Activated CD4-positive, CD25-positive, alpha-beta regulatory T cell (primary cell): ENCODE data around the gene AUTS2.

Experiments used
- DNase-seq, 4 experiments: peaks; one replicate each; lab custom pipeline; 2025; lab: John Stamatoyannopoulos, UW

AUTS2 gene

DNA sequence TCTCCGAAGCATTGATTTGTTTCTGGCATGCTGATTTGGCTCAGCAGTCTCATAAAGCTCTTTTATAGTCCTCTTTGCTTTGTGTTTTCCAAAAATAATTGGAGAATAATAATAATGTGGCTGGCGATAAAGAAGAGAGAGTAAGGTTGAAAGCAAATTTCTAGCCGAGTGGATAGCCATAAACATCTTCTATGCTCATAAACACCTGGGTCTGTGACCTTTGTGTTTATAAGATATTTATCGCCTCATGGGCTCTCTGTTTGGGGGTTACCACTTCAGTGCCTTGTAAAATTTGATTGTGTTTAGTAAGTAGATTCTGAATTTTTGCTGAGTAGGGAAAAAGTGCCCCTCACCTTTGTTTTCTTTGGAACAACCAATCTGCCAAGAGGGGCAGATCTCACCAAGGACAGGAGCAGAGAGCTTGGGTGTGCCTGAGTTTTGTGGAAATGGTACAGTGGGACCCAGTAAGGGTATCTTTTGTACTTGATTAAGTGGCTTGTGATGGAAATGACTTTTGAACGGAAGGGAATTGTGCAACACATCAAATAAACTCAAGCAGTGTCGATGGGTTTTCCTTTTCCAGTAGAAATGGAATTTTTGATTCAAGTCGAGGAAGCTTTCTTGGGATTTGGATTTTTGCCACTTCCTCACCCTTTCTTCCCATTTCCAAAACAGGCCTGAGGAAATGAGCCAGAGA lies 220.5 kb downstream of the AUTS2 start:
- DNase-seq, result no peak

DNA sequence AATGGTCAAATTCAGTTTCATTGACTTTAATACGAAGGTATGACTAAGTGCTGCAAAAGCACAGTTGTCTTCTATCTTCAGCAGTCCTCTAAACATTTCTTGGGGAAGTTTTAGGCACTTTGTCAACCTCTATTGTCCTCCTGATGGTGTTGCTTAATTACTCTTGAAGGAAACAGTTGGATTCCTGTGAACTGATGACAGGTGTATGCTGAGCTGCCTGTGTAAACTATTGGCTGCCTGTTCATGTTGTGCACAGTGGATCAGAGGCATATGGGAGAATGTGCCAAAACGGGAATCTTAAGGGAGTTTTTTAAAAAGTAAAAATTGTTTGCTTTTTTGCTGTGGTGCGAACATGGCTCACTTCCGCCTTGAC lies 221.0 kb downstream of the AUTS2 start:
- no peak for DNase-seq

DNA sequence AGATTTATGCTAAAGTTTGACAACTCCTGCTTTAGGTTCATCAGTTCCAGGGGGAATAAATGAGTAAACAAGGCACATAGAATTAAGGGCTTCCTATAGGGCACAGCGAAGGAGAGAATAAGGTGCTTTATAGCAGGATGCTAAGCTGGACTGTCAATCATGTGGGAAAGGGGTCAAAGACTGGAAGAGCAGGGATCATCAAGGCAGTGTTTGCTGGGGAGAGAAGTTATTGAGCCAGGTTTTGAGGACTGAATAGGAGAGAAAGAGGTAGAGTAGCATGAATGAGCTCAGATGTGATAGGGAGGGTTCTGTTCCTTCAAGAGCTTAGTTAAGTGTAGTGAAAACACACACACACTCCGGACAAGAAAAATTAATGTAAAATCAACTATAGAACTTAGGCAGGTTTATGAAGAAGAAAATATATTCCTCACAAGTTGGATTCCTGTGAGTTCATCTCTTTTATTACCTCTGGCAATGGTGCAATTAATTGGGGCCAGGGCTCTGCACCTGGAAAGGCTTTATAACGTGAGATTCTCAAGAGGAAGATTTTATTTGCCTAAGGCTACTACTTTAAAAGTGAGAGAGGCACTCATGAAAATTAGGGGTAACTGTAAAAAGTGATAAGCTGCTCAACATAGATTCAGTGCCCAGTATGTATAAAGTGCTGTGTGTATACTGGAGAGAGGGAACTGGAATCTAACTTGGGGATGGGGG lies 222.4 kb downstream of the AUTS2 start:
- DNase-seq, result no peak

DNA sequence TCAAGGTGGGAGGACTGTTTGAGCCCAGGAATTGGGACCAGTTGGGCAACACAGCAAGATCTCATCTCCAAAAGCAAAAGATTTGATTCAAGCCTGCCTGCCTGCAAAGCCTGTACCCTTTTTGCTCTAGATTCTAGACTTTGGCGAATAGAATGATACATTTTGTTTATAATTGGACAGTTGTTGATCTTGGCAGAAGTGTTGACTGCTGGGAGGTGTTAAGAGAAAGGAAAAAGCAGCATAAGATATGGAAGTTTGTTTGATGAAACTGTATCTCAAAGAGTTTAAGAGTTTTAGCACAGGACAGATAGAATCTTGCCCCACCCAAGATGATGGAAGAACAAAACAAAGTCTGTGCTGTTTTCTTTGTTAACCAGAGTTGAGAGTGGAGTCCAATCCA lies 224.1 kb downstream of the AUTS2 start:
- no peak for DNase-seq

DNA sequence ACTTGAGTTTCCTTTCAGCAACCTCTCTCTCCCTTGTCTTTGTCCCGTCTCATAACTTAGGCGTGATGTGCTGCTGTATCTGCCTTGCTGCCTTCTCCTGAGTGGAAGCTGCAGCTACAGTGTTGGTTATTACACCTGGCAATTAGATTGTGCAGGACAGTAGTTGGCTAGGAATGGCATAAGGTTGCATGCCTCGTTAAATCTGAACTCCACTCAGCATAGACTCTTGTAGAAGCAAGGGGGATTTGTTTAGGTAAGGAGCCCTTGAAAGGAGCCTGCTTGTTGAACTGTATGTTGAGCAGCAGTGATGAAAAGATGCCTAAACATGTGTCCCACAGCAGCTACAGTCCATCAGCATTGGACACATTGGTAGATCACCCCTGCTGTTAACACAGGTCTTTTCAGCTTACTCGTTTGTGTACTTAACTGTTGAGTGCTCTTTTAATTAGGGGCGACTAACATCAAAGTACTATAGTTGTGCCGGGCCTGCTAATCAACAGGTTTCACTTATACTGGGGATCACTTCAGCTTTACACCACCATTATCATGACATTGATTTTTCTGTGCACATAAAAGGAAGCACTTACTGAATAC lies 225.0 kb downstream of the AUTS2 start:
- no peak for DNase-seq

DNA sequence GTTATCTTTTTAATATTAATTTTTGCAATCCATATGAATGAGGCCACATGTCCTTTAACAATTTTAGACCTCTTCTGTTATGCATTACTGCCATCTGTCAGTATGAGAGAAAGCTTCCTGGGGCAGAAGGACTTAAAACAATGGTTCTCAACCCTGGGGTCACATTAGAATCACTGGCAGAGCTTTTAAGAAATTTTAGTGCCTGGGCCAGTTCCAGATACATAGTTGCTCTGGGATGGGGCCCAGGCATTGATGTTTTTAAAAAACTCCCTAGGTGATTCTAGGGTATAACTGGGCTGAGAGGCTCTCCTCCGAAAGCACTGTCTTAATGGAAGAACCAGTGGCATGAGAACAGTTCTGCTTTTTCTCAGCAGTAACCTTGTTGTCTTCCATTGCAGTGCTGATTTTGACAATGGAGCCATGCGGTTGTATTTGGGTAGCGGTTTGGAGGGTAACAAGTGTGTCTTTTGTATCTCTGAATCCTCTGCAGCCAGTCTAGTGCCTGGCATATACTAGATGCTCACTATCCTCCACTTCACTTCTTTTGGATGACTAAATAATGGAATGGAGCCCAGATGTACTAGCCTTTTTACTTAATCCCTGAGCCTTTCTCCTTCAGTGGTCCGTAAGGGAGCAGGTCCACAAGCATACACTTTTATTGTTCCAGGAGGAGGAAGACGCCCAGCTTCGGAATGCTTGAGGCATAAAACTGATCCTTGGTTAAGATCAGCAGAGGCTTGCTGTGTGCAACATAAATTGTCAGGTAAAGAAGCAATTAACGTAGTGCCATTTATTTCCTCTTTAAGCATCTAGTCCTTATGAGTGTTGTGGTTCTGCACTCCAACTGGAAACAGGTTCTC lies 227.1 kb downstream of the AUTS2 start:
- DNase-seq, result no peak

DNA sequence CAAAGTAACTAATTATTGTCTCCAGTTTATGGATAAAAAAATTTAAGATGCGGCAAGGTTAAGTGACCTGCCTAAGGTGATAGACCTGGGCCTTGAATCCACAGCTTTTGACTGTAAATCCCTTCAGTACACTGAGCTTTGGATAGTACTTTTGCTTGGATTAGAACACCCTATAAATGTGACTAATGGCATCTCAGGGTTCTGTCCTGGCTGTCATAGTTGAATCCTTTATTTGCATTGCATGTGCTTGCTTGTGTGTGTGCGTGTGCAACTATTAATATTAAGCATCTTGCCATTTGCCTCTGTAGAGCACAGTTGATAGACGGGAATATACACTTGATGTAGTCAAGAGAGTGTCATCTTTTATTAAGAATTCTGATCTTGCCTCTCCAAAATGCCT lies 228.0 kb downstream of the AUTS2 start:
- DNase-seq, result no peak

DNA sequence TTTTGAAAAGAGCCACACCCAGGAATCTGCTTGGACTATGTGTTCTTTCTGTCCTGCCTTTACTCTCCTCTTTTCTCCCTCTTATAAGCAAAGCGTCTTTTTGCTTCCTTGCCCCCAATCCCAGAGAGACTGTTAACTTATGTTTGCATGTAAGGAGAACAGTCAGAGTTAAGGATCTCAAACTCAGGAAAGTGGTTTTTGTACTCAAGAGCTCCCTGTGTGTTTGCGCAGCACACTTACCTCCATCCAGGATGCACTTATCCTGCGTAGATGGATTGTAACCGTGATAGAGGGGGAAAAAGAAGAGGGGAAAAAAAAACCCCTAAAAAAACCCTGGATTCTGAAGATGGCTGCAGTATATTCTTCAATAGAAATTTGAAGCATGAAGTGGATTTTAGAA lies 228.9 kb downstream of the AUTS2 start:
- no peak for DNase-seq

DNA sequence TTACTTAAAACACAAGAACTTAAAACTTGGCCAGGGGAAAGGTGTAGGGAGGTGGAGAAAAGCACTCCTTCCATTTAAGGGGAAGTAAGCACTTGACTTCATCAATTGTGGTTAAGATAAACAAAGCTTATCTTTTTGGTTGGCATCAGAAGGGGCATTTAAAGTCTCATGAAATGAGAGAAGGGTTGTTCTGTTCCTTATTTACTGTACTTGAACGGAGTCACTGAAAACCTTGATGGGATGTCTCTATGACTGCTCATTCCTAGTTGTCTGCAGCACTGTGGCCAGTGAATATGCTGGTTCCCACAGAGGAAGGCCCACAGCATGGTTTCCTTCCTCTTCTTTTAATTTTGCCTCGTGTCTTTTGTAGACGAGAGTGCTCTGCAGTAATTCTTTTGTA lies 229.3 kb downstream of the AUTS2 start:
- DNase-seq, result no peak

DNA sequence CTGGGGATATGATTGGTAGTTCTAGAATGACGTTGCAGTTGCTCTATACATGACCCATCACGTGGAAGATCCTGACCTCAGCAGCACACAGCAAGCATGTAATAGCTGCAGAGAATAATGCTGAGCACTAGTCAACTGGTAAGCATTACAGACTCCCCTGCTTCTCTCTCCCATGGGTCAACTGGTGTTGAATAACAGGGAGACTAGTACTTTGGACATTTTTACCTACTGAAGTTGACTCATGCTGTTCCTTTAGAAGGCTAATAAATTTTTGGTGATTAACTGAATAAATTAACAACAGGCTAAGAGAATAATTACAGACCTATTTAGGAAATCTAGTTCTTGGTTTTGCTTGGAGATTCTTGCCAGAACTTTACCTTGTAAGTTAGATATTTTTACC lies 234.1 kb downstream of the AUTS2 start:
- DNase-seq, result no peak

DNA sequence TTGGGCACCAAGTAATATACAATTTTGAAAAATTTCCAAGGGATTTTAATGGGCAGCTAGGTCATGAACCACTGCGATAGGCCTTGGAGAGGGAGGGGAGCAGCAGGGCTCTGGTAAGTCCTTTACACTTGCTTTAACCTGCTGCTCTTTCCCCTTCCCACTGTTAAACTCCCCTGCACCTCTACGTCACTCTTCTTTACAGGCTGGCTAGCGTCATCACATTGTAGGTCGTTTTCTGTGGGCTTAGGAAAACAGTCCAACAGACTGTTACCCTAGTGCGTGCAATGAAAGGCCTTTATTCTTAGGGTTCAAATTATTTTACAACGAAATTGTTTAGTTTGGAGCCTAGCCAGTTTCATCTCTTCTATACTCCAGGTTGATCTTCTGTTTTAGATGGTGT lies 235.7 kb downstream of the AUTS2 start:
- DNase-seq, result no peak

DNA sequence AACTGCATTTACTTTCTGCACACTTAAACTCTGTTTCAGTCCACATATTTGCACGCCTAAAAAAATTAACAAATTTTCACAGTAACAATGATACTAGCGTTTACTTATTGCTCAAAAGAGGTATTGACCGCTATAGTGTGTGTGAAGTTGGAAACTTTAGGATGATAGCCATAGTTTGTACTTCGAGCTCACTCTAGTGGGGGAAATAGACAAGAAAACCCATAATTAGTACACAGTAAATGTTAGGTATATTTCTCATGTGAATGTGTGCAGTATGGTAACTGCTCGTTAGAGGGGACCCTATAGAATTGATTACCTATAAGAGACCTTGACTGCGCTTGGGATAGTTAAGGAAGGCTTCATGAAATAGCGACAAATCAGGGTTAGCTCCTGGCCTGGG lies 238.4 kb downstream of the AUTS2 start:
- DNase-seq, result no peak

DNA sequence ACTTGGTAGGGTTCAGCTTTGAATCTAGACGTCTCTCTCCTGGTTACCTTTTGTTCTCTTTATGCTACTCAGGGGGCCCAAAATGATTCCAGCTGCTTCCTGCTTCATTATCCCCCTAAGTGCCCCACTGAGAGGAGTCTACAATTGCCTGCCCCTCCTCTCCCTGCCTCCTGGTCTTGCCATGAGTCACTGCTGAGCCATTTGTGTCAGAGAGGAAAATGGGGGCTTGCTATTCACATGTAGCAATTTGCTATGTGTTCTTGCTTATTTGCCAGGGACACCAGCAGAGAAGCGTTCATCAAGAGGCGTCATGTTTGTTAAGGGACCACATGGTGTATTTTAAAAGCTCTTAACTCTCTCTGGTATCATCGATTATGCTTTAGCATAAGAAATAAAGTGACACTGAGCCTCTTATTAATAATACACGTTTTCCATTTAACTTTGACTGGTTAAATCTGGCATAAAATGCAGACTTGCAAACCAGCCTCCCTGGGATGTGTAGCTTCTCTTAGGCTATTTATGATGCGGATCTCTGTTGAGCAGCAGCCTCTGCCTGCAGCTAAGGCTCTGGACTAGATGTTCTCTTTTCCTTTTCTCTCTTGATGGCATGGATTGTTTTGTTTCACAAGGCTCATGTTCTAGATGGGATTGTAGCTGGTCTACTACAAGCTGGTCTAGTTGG lies 239.3 kb downstream of the AUTS2 start:
- DNase-seq, result no peak

DNA sequence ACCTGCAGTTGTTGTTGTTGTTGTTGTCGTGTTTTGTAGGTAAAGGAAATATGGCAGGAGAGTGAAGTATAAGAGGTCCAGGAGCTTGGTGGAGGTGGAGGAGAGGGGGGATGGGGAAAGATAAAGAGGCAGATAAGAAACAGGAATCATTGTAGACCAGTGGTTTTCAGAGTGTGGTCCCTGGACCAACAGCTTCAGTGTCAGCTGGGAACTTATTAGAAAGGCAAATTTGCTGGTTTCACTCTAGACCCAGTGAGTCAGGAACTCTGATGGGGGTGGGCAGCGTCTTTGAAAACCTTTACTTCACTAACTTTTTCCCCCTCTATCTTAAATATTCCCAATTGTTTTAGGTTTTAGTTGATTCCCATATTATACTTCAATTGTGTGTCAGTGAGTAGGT lies 241.5 kb downstream of the AUTS2 start:
- DNase-seq, result no peak

DNA sequence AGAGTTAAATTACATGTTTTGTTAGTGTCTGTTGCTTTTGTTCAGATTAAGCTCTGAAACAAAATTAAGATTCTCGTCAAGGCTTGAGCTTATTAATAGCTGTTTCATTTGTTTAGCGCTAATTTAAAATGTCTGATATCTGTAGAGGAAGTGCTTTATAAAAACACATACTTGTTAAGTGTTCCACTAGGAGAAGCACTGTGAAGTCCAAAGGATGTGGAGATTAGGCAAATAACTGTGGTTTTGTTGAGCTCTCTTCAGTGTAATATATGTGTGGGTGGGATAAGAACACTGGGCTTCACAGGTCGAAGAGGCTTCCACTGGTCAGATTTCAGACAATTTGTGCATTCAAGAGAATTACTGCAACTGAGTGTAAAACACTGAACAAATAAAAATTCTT lies 242.0 kb downstream of the AUTS2 start:
- no peak for DNase-seq

DNA sequence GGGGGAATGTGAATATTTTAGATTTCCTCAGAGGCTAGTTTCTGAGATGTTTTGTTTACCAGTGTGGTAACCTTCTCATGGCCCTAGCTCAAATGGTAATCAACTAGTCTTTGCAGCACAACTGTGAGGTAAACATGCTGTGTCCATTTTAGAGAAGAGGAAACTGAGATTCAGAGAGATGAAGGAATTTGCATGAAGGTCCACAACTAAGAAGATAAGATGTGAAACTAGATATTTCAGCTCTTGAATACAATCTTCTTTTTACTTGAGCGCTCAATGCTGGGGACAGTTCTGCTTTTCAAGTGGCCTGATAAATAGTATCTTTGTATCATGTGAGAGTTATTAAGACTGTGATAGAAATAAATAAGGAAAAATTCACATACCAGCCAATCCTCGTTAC lies 245.4 kb downstream of the AUTS2 start:
- DNase-seq, result no peak

DNA sequence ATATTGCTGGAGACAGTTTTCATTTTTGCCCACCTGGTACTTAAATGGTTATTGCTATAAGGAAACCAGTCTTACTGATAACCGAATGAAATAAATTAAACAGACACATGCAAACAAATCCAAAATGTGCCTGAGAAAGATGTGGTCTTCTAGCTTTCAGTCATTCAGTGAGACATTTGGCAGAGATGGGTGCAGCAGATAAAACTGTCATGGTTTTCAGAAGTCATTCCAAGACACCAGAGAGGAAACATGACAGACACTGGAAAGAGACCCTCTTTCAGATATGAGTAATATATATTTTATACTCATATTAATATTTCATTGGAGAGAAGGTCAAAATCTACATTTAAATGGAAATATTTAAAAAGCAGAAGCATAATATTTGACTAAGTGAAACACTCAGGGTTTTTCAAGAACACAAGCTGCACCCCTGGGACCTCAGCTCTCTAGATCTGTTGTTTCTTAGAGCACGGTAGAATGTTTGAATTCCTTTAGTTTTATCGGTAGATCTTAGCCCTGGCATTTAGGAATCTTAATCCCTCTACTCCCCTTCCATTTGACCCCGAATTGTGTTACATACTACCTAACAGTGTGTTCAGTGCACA lies 246.1 kb downstream of the AUTS2 start:
- no peak for DNase-seq

DNA sequence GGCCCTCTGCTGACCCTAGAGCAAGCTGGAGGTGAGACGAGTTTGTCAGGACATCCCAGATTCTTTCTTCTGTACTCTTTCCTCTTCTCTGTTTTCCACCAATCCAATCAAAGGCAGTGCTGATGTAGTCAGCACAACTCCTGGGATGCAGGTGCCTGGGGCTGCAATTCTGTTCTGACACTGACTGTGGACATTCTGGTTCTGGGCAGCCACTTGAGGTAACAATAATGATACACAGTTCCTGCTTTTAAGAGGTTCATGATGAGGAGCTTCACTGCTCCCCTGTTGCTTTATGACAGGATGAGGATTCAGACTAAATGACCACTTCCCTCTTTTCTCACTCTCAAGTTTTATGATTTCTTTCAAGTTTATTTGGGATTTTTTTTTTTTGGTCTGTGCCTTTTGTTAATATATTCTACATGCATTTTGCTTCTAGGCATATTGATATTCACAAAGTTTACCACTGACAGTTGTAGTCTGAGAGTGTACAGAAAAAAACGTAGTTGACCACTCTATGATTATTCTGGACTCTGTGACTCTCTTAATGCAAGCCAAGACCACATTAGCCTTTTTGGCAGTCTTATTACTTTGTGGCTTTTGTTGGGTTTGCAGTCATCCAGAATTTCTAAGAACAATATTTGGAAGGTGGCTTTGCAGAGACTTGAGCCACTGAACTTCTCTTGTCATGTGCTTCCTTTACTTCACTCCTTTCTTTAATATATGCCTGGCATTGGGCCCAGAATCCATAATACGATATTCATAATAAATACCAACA lies 247.6 kb downstream of the AUTS2 start:
- DNase-seq, result no peak

DNA sequence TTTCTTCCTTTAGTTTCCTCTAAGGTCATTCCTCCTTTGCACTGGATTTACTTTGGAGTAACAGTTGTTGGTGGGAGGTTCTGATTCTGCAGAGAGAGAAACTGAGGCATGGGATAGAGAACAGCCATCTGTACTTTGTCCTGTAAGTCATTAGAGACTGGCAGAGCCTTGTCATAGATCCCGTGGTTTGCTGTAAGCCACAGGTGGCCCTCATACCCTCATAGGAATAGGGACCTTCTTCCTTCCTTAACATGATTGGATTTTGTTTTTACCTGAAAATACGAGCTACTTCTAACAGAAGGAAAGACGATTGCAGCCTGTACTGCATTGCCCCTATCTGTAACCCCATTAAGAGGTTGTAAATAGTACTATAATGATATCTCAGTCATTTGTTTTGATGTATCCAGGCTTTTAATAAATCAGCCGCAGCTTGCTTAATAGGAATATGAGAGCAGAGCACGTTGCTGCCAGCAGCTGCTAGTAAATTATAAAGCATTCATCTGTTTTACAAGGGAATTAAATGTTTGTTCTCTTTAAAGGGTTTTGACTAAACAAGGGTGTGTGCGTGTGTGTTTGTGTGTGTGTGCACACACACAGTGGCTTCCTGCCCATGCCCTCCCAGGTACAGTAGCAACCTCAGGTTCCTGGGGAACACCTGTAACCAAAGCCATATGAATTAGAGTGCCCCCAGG lies 249.8 kb downstream of the AUTS2 start:
- DNase-seq, result no peak

DNA sequence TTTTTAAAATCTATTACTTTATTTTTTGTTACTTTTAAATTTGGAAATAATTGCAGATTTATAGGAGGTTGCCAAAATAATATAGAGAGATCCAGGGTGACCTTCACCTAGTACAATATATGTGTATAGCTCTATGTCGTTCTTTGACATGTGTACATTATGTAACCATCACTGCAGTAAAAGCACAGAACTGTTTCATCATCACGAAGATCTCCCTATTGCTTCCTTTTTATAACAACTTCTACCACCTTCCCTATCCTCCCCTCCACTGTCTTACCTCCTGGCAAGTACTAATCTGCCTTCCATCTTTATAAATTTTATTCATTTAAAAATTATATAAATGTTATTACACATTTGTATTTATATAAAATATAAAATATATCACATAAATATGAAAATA lies 251.0 kb downstream of the AUTS2 start:
- DNase-seq, result no peak
